Adrenal gland (tissue), 12 donors: ENCODE measurements around the gene SORBS1. TPM values are rescaled to one million over a fixed set of nuclear protein-coding genes. Genes with fewer than 3 reads are reported as not detected.
A peak's percentile ranks its signal among the peaks of the same experiment; 100 is the strongest.

Experiments
- DNase-seq, 7 donors: peaks; one replicate each; pipeline ENCODE4 v3.0.0-alpha.2; 2019 to 2020
- H3K27ac ChIP-seq, 5 donors: fragments of 200-600 bp; sonication (generic) in 4 of 5; 1 replicate in 3 of 5; 2 replicates in 2 of 5; pipeline versions ENCODE4 v1.5.1 to v1.8.0; 2016 to 2020; ENCODE audit warnings: mild to moderate bottlenecking in 1 of 5
- H3K27me3 ChIP-seq: fragments of 200-600 bp; 2 replicates; pipeline ENCODE4 v1.8.0; 2021
- H3K36me3 ChIP-seq, 2 donors: fragments of 200-600 bp; replicated peaks in 1 of 2; 1 replicate in 1 of 2; 2 replicates in 1 of 2; pipeline versions ENCODE4 v1.5.1 to v1.8.0; 2018 to 2022
- H3K4me1 ChIP-seq, 2 donors: fragments of 200-600 bp; replicated peaks in 1 of 2; 1 replicate in 1 of 2; 2 replicates in 1 of 2; pipeline versions ENCODE4 v1.5.1 to v1.8.0; 2018 to 2021
- H3K4me3 ChIP-seq, 4 donors: fragments of 200-600 bp; sonication (generic) in 3 of 4; one replicate each; pipeline ENCODE4 v1.5.1; 2016 to 2018
- H3K9me3 ChIP-seq, 3 donors: fragments of 200-600 bp; sonication (generic) in 1 of 3; replicated peaks in 1 of 3; 1 replicate in 2 of 3; 2 replicates in 1 of 3; pipeline versions ENCODE4 v1.5.1 to v1.8.0; 2016 to 2021
- POLR2A ChIP-seq, 2 donors: fragments of 450-650 bp; IDR thresholded peaks; one replicate each; pipeline ENCODE4 v1.6.1; 2017; ENCODE audit warnings: antibody characterized with exemption in 2 of 2, mild to moderate bottlenecking in 2 of 2, moderate library complexity in 1 of 2
- WGBS, 4 donors: extraction: QIAGEN DNeasy Blood & Tissue Kit in 2 of 4; methylation state at CpG; one replicate each; pipeline versions ENCODE4 v1.1.5 to v1.1.7; 2013 to 2017; 5-methylcytosine and 5-hydroxymethylcytosine counted together
- intact Hi-C, 2 donors: fragments of 100-400 bp; cut with DNase I; formaldehyde crosslinking; loops; one replicate each; pipeline versions ENCODE4 v1.14.1 to v1.15.0; 2022 to 2023
- polyA plus RNA-seq, 3 donors: library from polyadenylated mRNA; stranded (reverse); fragments of 200-250 nt in 2 of 3; fragments of 350-450 nt in 1 of 3; fragmentation: Illumina TruSeq in 1 of 3; extraction: RNeasy Lipid Tissue Mini Kit (QIAGEN cat#74804) in 1 of 3; gene quantifications; one replicate each; pipeline ENCODE4 v1.2.3, GENCODE V29; 2013 to 2014
- total RNA-seq, 9 donors: library from RNA; depleted of rRNA in 4 of 9; stranded (reverse); fragments of >200 nt in 4 of 9; fragments of 120-200 nt in 1 of 9; fragmentation: NEBNext Ultra II Directional in 1 of 9; extraction: Animal tissue kit (Norgen Biotek cat#: 25700) in 1 of 9; gene quantifications; one replicate each; pipeline versions ENCODE4 v1.1.0 to v1.2.4, GENCODE V29; 2013 to 2023
- TF ChIP-seq, protein P1 (sequence below), 6 experiments: fragments of 450-650 bp in 4 of 6; fragments of 200-600 bp in 2 of 6; sonication (generic) in 1 of 6; IDR thresholded peaks; 1 replicate in 5 of 6; 2 replicates in 1 of 6; pipeline versions ENCODE4 v1.5.1 to v1.8.0; 2016 to 2021; ENCODE audit warnings: antibody characterized with exemption in 6 of 6, mild to moderate bottlenecking in 2 of 6, moderate library complexity in 1 of 6
- donor health status: healthy with polysubstance abuse.
- donor health status: Bipolar disorder and iron deficiency.
- donor health status: DM: yes; HTN: yes; CAD: no.
- donor health status: DM: no; HTN: no; CAD: no.
- donor health status: DM: no; HTN: no; CAD: no.
- donor health status: DM: yes; HTN: yes; CAD: no.

The SORBS1 gene
- total and polyA plus RNA-seq, 12 donors: 9.5 to 43.4 (median 19.0) TPM

DNA sequence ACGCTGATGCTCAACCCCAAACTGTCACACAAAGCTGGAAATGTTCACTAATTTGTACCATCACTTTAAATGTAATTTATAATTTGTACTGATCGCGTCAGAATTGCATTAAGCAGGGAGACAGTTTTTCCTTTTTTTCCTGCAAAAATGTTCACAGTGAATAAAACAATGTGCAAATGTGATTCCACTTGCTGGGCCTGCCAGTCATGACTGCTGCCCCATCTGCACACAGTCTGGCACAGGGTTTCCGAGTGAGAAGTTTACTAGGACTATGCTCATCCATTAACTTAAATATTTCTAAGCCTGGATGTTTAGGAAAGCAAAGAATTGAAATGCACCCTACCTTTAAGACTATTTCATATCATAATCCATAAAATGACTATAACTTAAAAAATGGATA, 99.6 kb downstream of the SORBS1 start:
- H3K27ac ChIP-seq: no peak overlapping the region
- no peaks in the 10 kb centered on the region for H3K36me3 ChIP-seq

DNA sequence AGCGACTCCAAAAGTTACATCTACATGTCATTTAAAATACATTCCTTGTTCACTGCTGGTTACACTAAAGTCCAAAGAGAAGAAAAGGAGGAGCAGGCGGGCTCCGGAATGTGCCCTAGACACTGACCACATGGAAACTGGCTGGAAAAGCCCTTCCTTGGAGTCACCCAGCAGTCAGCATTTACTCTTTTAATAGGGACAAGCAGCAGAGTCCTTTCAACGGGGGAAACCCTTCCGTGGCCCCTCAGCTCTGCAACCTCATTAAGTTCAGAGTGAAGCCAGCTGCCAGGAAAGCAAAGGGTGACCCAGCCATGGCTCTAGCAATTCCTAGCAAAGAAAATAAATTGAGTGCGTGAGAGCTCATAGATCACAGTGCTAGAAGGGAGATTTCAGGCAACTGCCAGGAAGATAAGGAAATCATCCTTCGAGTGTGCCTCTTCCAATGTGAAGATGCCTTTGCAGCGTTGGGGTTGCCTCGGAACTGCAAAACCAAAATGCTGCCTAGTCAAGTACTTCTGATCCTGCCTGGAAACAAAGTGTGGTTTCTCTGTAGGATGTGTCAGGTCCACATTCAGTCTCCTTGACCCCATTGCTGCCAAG, 101.6 kb downstream of the SORBS1 start:
- WGBS, 4 donors: 58 to 69% (median 65%) methylated on average over 9 of the region's 9 CpGs
- H3K4me1 ChIP-seq: peaks cover 0 to 5% of the 10 kb centered on the region in 2 donors
- no peaks in the 10 kb centered on the region for H3K27me3 ChIP-seq
- TF ChIP-seq POLR2A (IDR thresholded peaks at IDR 0.05): no peak
- TF ChIP-seq, protein P1, sequence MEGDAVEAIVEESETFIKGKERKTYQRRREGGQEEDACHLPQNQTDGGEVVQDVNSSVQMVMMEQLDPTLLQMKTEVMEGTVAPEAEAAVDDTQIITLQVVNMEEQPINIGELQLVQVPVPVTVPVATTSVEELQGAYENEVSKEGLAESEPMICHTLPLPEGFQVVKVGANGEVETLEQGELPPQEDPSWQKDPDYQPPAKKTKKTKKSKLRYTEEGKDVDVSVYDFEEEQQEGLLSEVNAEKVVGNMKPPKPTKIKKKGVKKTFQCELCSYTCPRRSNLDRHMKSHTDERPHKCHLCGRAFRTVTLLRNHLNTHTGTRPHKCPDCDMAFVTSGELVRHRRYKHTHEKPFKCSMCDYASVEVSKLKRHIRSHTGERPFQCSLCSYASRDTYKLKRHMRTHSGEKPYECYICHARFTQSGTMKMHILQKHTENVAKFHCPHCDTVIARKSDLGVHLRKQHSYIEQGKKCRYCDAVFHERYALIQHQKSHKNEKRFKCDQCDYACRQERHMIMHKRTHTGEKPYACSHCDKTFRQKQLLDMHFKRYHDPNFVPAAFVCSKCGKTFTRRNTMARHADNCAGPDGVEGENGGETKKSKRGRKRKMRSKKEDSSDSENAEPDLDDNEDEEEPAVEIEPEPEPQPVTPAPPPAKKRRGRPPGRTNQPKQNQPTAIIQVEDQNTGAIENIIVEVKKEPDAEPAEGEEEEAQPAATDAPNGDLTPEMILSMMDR (IDR thresholded peaks at IDR 0.05): no peak
- peak in 5 of 7 donors; percentile 35 to 79 (median 45) for DNase-seq
- peak overlapping the region in 2 of 5 donors; percentile 19 to 49 for H3K27ac ChIP-seq
- H3K36me3 ChIP-seq: no peaks in the 10 kb centered on the region
- H3K4me3 ChIP-seq: no peak overlapping the region
- H3K9me3 ChIP-seq: no peaks in the 10 kb centered on the region
- intact Hi-C loops: no loop called here

More for the DNA sequence above, 99.6 kb downstream of the SORBS1 start:
- TF ChIP-seq, protein P1 (IDR thresholded peaks at IDR 0.05): no peak
- no peak for TF ChIP-seq POLR2A (IDR thresholded peaks at IDR 0.05)
- 89 to 97% (median 91%) methylated on average over 4 of the region's 4 CpGs for WGBS, 4 donors
- DNase-seq: no peak
- intact Hi-C loops: no loop called here
- H3K4me3 ChIP-seq: no peak overlapping the region
- H3K9me3 ChIP-seq: no peaks in the 10 kb centered on the region
- H3K27me3 ChIP-seq: no peaks in the 10 kb centered on the region
- H3K4me1 ChIP-seq: peaks cover 0 to 6% of the 10 kb centered on the region in 2 donors

DNA sequence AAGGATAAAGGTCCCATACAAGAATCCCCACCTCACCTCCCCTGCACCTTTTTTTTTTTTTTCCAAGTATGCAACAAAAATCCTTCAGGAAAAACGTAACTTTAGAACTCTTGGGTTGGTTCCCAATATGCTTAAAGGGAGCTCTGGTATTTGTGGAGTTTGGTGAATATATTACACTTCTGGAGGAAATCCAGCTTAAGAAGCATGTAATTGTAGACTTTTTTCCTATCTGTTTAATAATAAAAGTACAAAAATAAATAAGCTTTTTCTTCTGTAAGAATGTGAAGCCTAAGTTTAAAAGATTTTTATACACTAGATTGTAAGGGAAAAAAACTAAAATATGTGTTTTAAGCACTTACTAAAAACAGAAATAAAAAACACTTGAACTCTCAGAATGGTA, 102.3 kb downstream of the SORBS1 start:
- Histone ChIP-seq H3K4me3 (no peak overlapping the region), H3K27ac (peak overlapping the region in 1 of 5 donors; percentile 33), H3K27me3 (no peaks in the 10 kb centered on the region), H3K9me3 (no peaks in the 10 kb centered on the region), H3K36me3 (no peaks in the 10 kb centered on the region), H3K4me1 (peaks cover 0 to 5% of the 10 kb centered on the region in 2 donors)
- intact Hi-C loops: no loop called here
- TF ChIP-seq, protein P1 (IDR thresholded peaks at IDR 0.05): no peak
- TF ChIP-seq POLR2A (IDR thresholded peaks at IDR 0.05): no peak
- no peak for DNase-seq
- 36 to 69% (median 53%) methylated on average over 1 of the region's 1 CpG for WGBS, 4 donors

DNA sequence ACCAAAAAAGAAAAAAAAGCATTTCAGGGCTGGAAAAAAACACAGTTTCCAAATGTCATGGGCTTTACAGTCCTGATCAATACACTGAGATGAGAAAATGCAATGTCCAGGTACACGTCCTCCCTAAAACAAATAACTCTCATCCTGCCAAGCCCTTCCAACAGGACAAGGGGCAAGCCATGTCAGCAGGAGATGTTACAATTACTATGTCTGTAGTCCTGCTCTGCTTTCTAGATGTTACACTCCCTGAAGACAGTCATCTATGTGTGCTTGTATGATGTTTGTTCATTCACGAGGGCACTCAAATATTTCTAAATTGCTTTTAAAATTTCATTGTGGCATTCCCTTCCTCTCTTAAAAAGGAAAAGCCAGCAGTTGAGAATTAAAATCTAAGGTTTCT, 103.2 kb downstream of the SORBS1 start:
- no peaks in the 10 kb centered on the region for H3K27me3 ChIP-seq
- no peaks in the 10 kb centered on the region for H3K36me3 ChIP-seq
- peaks cover 0 to 5% of the 10 kb centered on the region in 2 donors for H3K4me1 ChIP-seq
- no peak for TF ChIP-seq POLR2A (IDR thresholded peaks at IDR 0.05)
- TF ChIP-seq, protein P1 (IDR thresholded peaks at IDR 0.05): no peak
- intact Hi-C loops: no loop called here
- H3K27ac ChIP-seq: no peak overlapping the region
- H3K9me3 ChIP-seq: no peaks in the 10 kb centered on the region
- WGBS, 4 donors: 74 to 94% (median 87%) methylated on average over 2 of the region's 2 CpGs
- H3K4me3 ChIP-seq: no peak overlapping the region
- no peak for DNase-seq
